A673 (cell line): Measurements from ENCODE around the gene PRSS27. TPM values are rescaled to one million over a fixed set of nuclear protein-coding genes. Genes with fewer than 3 reads are reported as not detected.

Experiments used
- BruUV-seq: library from RNA; stranded (reverse); fragments of 400-500 nt; replicated peaks from 2 replicates; lab custom pipeline; 2021; lab: Mats Ljungman, UMichigan
- CTCF ChIA-PET: fragments of 300-600 bp; sonication (Branson Sonifier 250); formaldehyde crosslinking; loops from one replicate; lab custom pipeline; 2022; ENCODE audit warnings: antibody characterized with exemption; lab: Charles Lee
- POLR2A ChIA-PET: fragments of 300-600 bp; sonication (Branson Sonifier 250); formaldehyde crosslinking; loops from one replicate; lab custom pipeline; 2022; ENCODE audit warnings: antibody characterized with exemption; ENCODE audit not compliant: low non-redundant PET; lab: Charles Lee
- DNase-seq: peaks from one replicate; pipeline ENCODE4 v3.0.0-alpha.2; 2015; ENCODE audit warnings: low spot score
- H3K27ac ChIP-seq: fragments of 200-600 bp; sonication (generic); 2 replicates; pipeline ENCODE4 v1.5.1; 2016; ENCODE audit warnings: mixed run types, low read depth, mild to moderate bottlenecking, mixed read lengths, antibody characterized with exemption, low read length; ENCODE audit not compliant: poor library complexity, severe bottlenecking
- H3K27me3 ChIP-seq: fragments of 200-600 bp; sonication (generic); replicated peaks from 2 replicates; pipeline ENCODE4 v1.6.1; 2017; ENCODE audit warnings: mixed run types, low read depth, mild to moderate bottlenecking, mixed read lengths, antibody characterized with exemption, low read length; ENCODE audit not compliant: insufficient read depth, poor library complexity
- H3K36me3 ChIP-seq: fragments of 200-600 bp; sonication (generic); 2 replicates; pipeline ENCODE4 v1.6.1; 2016; ENCODE audit warnings: mixed run types, mild to moderate bottlenecking, mixed read lengths, antibody characterized with exemption, low read length; ENCODE audit not compliant: insufficient read depth, poor library complexity, severe bottlenecking
- H3K4me1 ChIP-seq: fragments of 200-600 bp; sonication (generic); 2 replicates; pipeline ENCODE4 v1.6.1; 2017; ENCODE audit warnings: mixed run types, mild to moderate bottlenecking, mixed read lengths, antibody characterized with exemption, low read length; ENCODE audit not compliant: insufficient read depth, poor library complexity, severe bottlenecking
- H3K4me3 ChIP-seq: fragments of 200-600 bp; sonication (generic); 2 replicates; pipeline ENCODE4 v1.5.1; 2016; ENCODE audit warnings: low read depth, mixed run types, mild to moderate bottlenecking, mixed read lengths, low read length; ENCODE audit not compliant: poor library complexity, severe bottlenecking
- H3K9me3 ChIP-seq: fragments of 200-600 bp; sonication (generic); 2 replicates; pipeline ENCODE4 v1.6.1; 2016; ENCODE audit warnings: mixed run types, low read depth, mild to moderate bottlenecking, mixed read lengths, antibody characterized with exemption, low read length; ENCODE audit not compliant: poor library complexity, severe bottlenecking
- CTCF ChIP-seq: fragments of 300-800, 200-600 bp; sonication (generic); conservative IDR thresholded peaks from 2 replicates; pipeline ENCODE4 v1.5.1; 2017; ENCODE audit warnings: low read depth, mild to moderate bottlenecking, antibody characterized with exemption, low read length, moderate library complexity, mixed read lengths
- EZH2 ChIP-seq: fragments of 200-600 bp; sonication (generic); IDR thresholded peaks from 2 replicates; pipeline ENCODE4 v1.6.1; 2017; ENCODE audit warnings: borderline replicate concordance, low read depth, mild to moderate bottlenecking, mixed read lengths, antibody characterized with exemption, low read length; ENCODE audit not compliant: poor library complexity, severe bottlenecking
- intact Hi-C: fragments of 100-400 bp; cut with micrococcal nuclease; formaldehyde crosslinking; loops from one replicate; pipeline ENCODE4 v1.10.0; 2022; ENCODE audit not compliant: unreplicated experiment
- total RNA-seq: library from RNA; stranded (reverse); gene quantifications from 2 replicates; pipeline ENCODE4 v1.2.3, GENCODE V29; 2021

PRSS27 gene
- total RNA-seq, 1 experiment from 2014 or later: 1.3 TPM

- H3K4me1 ChIP-seq: no peaks in the 10 kb centered on the region
- H3K4me3 ChIP-seq: no peak overlapping the region
- ChIA-PET CTCF (no interaction called here), POLR2A (no interaction called here)
- no peak for TF ChIP-seq CTCF
- no peak for TF ChIP-seq EZH2
- BruUV-seq: no TSS peak
- no peaks in the 10 kb centered on the region for H3K36me3 ChIP-seq
- no peaks in the 10 kb centered on the region for H3K27me3 ChIP-seq
- no peaks in the 10 kb centered on the region for H3K9me3 ChIP-seq
- no peak overlapping the region for H3K27ac ChIP-seq
- intact Hi-C loops: no loop called here
- no peak for DNase-seq
These were observed 17.2 kb upstream of the PRSS27 start for GRCh38 chr16:2737238-2737605.

- BruUV-seq: no TSS peak
- Histone ChIP-seq H3K4me3 (no peak overlapping the region), H3K36me3 (no peaks in the 10 kb centered on the region), H3K4me1 (no peaks in the 10 kb centered on the region), H3K9me3 (no peaks in the 10 kb centered on the region), H3K27me3 (no peaks in the 10 kb centered on the region), H3K27ac (no peak overlapping the region)
- ChIA-PET POLR2A (no interaction called here), CTCF (no interaction called here)
- no peak for TF ChIP-seq EZH2
- DNase-seq: no peak
- intact Hi-C loops: no loop called here
These were observed 16.6 kb upstream of the PRSS27 start for GRCh38 chr16:2736476-2737237.

- no peaks in the 10 kb centered on the region for H3K4me1 ChIP-seq
- no peak overlapping the region for H3K4me3 ChIP-seq
- H3K36me3 ChIP-seq: no peaks in the 10 kb centered on the region
- CTCF ChIA-PET: no interaction called here
- intact Hi-C loops: no loop called here
- no peak for DNase-seq
- H3K9me3 ChIP-seq: no peaks in the 10 kb centered on the region
- POLR2A ChIA-PET: no interaction called here
- no peak overlapping the region for H3K27ac ChIP-seq
- BruUV-seq: no TSS peak
- TF ChIP-seq CTCF: no peak
- no peaks in the 10 kb centered on the region for H3K27me3 ChIP-seq
These were observed 15.0 kb upstream of the PRSS27 start for GRCh38 chr16:2734844-2735515.
